Omental fat pad (tissue), 4 donors: Measurements from ENCODE around the gene DBN1. TPM values are rescaled to one million over a fixed set of nuclear protein-coding genes. Genes with fewer than 3 reads are reported as not detected.
A peak's percentile ranks its signal among the peaks of the same experiment; 100 is the strongest.

Experiments
- ATAC-seq: fragments of 150-250 bp; one replicate; pipeline ENCODE4 v1.9.1; 2016; ENCODE audit warnings: mild to moderate bottlenecking, moderate library complexity; ENCODE audit not compliant: low FRiP score
- DNase-seq: peaks from one replicate; pipeline ENCODE4 v3.0.0-alpha.2; 2019; ENCODE audit warnings: low spot score
- total RNA-seq, 4 donors: library from RNA; depleted of rRNA; stranded (reverse); fragments of >200 nt; gene quantifications; one replicate each; pipeline ENCODE4 v1.1.0, GENCODE V29; 2016
- TF ChIP-seq, protein P1 (sequence below), 3 donors: fragments of 450-650 bp; IDR thresholded peaks; one replicate each; pipeline ENCODE4 v1.5.1; 2016 to 2017; ENCODE audit warnings: antibody characterized with exemption in 3 of 3, mild to moderate bottlenecking in 3 of 3, moderate library complexity in 2 of 3

The DBN1 gene
- total RNA-seq, 4 donors from 2014 or later, result 33.5 to 78.5 (median 38.3) TPM

DNA sequence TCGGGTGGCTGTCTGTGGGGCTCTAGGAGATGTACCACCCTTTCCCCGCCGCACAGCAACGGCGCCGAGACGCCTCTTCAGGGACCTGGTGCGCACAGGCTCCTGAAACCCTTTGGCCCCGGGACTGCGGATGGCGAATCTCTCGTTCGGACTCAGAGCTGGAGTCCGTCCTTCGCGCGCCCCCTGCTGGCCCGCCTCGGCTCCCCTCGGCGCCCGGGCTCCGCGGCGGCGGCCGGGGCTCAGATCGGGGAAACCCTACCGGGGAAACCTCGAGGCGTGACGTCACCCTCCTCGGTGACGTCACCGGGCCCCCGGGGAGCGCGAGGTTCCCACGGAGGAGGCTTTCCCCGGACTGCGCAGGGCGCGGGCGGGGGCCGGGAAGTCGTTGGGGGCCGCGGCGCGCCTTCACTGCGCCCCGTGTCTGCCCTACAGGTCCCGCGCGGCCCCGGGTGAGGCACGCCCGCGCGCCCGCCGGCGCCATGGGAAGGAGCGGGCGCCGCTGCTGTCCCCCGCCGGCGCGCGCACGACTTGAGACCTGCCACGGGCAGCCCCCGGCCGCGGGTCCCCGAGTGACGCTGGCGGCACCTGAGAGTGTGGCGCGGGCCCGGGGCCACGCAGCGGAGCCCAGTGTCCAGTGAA is 18.9 kb downstream of the DBN1 start:
- DNase-seq (peak; percentile 88), ATAC-seq (peak; percentile 74)
- TF ChIP-seq, protein P1, sequence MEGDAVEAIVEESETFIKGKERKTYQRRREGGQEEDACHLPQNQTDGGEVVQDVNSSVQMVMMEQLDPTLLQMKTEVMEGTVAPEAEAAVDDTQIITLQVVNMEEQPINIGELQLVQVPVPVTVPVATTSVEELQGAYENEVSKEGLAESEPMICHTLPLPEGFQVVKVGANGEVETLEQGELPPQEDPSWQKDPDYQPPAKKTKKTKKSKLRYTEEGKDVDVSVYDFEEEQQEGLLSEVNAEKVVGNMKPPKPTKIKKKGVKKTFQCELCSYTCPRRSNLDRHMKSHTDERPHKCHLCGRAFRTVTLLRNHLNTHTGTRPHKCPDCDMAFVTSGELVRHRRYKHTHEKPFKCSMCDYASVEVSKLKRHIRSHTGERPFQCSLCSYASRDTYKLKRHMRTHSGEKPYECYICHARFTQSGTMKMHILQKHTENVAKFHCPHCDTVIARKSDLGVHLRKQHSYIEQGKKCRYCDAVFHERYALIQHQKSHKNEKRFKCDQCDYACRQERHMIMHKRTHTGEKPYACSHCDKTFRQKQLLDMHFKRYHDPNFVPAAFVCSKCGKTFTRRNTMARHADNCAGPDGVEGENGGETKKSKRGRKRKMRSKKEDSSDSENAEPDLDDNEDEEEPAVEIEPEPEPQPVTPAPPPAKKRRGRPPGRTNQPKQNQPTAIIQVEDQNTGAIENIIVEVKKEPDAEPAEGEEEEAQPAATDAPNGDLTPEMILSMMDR (IDR thresholded peaks at IDR 0.05), result peak in 2 of 3 donors; percentile 90 to 94

DNA sequence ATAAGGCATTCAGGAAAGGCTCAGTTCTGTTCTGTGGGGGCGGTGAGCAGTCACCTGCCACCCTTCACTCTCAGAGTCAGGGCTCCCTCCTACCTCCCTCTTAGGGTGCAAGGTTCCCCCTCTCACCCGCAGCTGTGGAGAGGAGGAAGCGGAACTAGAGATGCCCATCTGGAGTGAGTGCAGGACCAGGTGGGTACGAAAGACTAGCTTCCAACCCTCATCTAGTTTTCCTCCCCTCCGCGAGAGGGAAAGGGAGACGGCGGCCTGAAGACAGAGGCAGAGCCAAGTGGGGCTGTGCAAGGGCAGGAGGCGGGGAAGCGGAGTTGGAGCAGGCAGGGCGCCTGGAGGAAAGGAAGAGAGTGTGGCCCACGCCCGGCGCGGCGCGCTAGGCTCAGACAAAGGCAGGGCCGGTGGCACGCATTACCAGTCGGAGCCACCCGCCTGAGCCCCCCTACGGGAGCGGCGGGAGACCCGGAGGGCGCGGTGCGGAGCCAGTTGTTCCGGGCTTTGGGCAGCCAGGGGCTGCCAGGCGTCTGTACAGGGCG is 19.5 kb downstream of the DBN1 start:
- TF ChIP-seq, protein P1 (IDR thresholded peaks at IDR 0.05), result no peak
- ATAC-seq (no peak), DNase-seq (no peak)

DNA sequence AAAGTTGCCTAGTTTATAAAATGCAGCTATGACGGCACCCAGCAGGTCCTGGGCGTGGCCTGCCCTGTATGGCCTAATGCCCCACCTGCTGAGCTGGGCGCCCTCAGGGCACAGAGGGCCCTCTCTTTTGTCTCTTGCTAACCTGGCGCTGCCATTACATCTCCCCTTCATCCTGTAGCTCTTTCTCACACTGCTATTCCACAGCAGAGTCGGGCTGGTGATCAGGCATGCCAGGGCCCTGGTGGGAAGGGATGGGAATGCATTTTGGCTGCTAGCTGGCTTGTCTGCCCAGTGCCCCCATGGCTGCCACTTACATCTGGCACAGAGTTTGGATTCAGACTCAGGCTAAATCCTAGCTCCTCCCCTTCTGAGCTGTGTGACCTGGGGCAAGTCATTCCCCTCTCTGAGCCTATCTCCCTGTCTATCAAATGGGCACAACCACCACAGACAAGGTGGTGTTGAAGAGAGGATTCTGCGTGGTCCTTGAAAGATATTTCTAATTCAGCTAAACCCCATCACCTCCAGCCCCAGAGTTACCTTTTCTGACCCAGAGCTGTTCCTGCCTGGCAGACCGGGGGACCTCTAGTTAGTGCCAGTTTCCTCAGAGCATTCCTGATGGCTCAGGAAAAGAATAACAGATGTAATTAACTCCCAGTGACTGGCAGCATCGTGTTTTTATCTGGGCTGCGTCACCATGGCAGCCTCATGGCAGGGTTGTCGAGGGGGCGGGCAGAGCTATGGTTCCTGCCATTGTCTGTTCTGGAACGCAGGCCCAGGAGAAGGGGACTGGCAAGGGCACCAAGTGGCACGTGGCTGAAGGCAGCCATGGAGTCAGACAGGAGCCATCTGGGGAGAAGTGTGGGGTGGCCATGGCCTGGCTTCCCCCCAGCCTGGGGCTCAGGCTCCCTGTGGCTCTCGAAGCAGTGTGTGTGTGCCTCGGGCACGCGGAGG is 20.5 kb downstream of the DBN1 start:
- TF ChIP-seq, protein P1 (IDR thresholded peaks at IDR 0.05), result no peak
- ATAC-seq (no peak), DNase-seq (no peak)

DNA sequence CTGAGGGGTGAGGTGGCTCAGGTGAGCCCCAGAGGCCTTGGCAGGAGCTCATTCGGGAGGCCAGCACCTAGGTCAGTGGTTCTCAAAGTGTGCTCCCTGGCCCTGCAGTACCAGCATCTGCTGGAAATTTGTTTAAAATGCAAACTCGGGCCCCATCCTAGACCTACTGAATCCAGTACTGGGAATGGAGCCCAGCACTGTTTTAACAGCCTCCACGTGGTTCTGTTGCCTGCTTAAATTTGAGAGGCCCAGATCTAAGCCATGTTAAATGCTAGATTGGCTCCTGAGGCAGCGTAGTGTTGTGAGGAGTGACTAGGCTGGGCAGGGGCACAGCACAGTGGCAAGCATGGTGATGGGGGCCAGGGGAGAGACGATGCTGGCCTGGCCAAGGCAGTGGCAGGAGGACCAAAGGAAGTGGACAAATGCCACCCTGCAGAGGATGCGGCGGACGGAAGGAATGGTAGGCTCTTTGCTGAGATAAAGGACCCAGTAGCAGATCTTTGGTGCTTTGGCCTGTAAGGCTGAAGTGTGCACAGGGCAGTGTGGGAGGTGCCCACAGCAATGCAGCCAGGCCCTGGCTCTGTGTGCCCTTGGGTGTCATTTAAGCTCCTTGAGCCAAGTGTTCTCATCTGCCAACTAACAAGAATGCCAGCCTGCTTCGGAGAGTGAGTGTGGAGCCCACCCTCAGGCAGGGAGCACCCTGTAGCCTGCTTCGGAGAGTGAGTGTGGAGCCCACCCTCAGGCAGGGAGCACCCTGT is 22.6 kb downstream of the DBN1 start:
- DNase-seq (no peak), ATAC-seq (no peak)
- TF ChIP-seq, protein P1 (IDR thresholded peaks at IDR 0.05), result no peak

DNA sequence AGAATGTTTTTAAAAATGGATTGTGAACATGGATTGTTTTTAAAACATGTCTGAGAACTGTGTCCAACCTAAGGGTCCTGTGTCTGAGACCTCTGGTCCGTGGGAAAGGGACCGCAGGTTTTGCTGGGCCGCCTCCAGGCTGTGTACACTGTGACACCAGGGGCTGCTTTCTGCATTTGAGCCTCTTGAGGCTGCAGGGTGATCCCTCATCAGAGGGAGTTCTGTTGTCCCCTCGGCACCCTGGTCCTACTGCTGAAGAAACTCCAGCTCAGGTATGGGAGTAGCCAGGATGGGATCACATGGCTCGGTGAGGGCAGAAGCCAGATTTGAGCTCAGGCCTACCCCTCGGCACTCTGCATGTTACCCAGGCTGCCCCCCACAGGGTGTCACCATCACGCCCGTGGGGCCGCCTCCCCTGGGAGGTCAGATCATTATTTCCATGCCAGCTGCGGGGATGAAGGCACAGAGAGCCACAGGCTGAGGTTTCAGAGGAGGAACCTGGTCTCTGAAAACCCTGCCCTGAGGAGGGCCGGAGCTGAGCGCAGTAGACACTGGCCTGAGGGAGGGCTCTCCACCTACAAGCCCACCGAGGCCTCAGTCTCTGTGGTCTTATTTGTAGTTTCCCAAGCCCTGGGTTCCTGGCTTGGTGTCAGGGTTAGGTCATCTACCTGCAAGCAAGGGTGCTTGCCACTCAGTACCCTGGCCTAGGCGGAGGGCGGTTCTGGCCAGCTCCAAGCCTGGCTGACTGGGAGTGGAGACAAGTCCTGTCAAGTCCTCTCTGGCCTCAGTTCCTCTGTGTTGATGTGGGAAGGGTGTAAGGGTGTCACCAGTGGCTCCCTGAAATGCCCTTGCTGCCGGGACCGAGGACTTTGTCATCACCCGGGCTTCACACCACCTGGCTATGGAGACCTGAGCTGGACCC is 24.0 kb downstream of the DBN1 start:
- no peak for ATAC-seq
- TF ChIP-seq, protein P1 (IDR thresholded peaks at IDR 0.05), result no peak
- no peak for DNase-seq
